HG03159 (cell line): Measurements from ENCODE around the gene GTPBP3.

Source experiments
- ATAC-seq: cut with Tn5 transposase; IDR thresholded peaks from one replicate; pipeline ENCODE4 v1.9.1; 2021; ENCODE audit warnings: mild to moderate bottlenecking, moderate library complexity; ENCODE audit not compliant: unreplicated experiment

The GTPBP3 gene

DNA sequence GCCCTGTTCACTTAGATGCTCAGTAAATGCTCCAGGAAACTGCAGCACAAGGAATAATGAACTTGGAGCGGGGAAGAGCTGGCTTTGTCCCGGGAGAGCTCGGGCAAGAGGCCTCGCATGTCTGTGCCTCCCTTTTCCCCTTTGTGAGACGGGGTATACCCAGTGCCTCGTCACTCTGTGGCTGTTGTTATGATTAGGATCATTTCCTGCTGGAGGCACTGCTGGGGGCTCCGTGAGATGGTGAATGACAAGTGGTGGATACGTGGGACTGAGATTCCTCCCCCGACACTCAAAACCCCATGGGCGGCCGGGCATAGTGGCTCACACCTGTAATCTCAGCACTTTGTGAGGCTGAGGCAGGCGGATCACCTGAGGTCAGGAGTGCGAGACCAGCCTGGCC lies 40.9 kb downstream of the GTPBP3 start:
- ATAC-seq, result no peak

- no peak for ATAC-seq
Measured at GRCh38 chr19:17379221-17379631, 41.9 kb downstream of the GTPBP3 start.

- no peak for ATAC-seq
Measured at GRCh38 chr19:17380426-17381138, 43.2 kb downstream of the GTPBP3 start.

- no peak for ATAC-seq
Measured at GRCh38 chr19:17385878-17386611, 48.7 kb downstream of the GTPBP3 start.

DNA sequence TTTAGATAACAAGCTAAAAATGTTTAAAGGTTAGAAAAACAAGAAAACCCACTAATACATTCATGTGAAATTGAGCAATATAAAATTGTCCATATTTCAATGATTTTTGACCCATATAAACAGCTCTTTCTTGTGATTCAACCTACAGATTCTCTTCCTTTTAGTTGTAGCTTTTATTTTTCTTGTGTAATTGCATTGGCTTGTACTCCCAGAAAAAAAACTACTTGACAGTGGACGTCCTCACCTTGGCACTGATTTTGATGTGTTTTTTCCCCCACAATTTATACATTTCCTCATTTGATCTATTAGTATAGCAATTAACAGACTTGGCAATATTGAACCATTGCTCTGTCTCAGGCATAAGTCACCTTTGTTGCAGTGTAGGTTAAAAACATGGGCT lies 51.9 kb downstream of the GTPBP3 start:
- no peak for ATAC-seq

DNA sequence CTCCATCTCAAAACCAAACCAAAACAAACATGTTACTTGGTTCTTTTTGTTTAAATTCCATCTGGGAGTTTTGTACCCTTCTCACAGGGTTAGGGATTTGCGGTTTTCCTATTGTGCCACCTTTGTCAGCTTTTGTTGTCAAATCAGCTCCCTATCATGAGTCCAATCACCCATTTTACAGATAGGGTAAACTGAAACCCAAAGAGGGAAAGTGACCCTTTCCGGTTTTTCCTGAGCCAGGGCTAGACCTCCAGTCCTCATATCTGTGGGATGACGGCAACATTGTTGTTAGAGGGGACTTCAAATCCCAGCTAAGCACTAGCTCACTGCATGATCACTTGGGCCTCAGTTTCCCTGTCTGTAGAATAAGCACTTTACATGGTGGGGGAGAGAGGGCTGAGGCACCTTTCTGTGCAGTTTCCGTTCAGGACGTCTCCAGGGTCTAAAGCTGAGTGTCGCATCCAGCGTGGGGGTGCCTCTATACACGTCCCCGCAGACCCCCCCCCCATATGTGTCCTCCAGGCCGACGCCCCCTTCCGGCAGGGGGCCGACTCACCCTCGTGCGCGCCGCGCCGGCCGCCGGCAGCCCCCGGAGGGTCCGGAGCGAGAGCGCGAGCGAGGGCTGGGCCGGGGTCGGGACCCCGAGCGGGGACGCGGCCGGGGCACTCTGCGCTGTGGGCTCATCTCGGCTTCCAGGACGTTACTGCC lies 52.8 kb downstream of the GTPBP3 start:
- ATAC-seq, result no peak

GRCh38 chr19:17390665-17391370 lies 53.5 kb downstream of the GTPBP3 start:
- ATAC-seq, result peak; percentile 86

GRCh38 chr19:17391371-17392151 lies 54.2 kb downstream of the GTPBP3 start:
- ATAC-seq, result peak; percentile 25
